CD14-positive monocyte (primary cell): ENCODE data around the gene KRT35. TPM values are rescaled to one million over a fixed set of nuclear protein-coding genes. Genes with fewer than 3 reads are reported as not detected.

Experiments
- DNase-seq, 3 donors: peaks; one replicate each; pipeline ENCODE4 v3.0.0-alpha.2; 2011 to 2022
- H2AFZ ChIP-seq: 2 replicates; pipeline ENCODE4 v1.6.0; 2012; ENCODE audit warnings: mild to moderate bottlenecking, low read depth, low read length, inconsistent platforms; ENCODE audit not compliant: insufficient read depth, poor library complexity, severe bottlenecking
- H3K27ac ChIP-seq, 2 donors: 1 replicate in 1 of 2; 2 replicates in 1 of 2; pipeline ENCODE4 v1.5.1; 2012 to 2013; ENCODE audit warnings: low read length in 2 of 2, control low read depth in 1 of 2, inconsistent platforms in 1 of 2, low read depth in 1 of 2, mild to moderate bottlenecking in 1 of 2
- H3K27me3 ChIP-seq, 2 donors: one replicate each; pipeline versions ENCODE4 v1.6.0 to v1.6.1; 2011 to 2013; ENCODE audit warnings: low read length in 2 of 2; ENCODE audit not compliant: control insufficient read depth in 2 of 2, insufficient read depth in 2 of 2
- H3K36me3 ChIP-seq, 2 donors: replicated peaks in 1 of 2; 1 replicate in 1 of 2; 2 replicates in 1 of 2; pipeline versions ENCODE4 v1.5.1 to v1.6.1; 2012 to 2013; ENCODE audit warnings: low read length in 2 of 2, control low read depth in 1 of 2, inconsistent platforms in 1 of 2, mild to moderate bottlenecking in 1 of 2; ENCODE audit not compliant: insufficient read depth in 2 of 2, control insufficient read depth in 1 of 2
- H3K4me1 ChIP-seq, 2 donors: 1 replicate in 1 of 2; 2 replicates in 1 of 2; pipeline versions ENCODE4 v1.5.1 to v1.6.1; 2012 to 2013; ENCODE audit warnings: low read length in 2 of 2, control low read depth in 1 of 2, inconsistent platforms in 1 of 2, mild to moderate bottlenecking in 1 of 2, moderate library complexity in 1 of 2; ENCODE audit not compliant: insufficient read depth in 2 of 2, control insufficient read depth in 1 of 2
- H3K4me2 ChIP-seq: replicated peaks from 2 replicates; pipeline ENCODE3; 2012; ENCODE audit warnings: low read length, moderate library complexity, mild to moderate bottlenecking; ENCODE audit not compliant: poor library complexity, severe bottlenecking; ENCODE audit errors: extremely low read depth
- H3K4me3 ChIP-seq, 3 experiments: fragments of 200-600 bp in 1 of 3; sonication (generic) in 1 of 3; replicated peaks in 1 of 3; 1 replicate in 2 of 3; 2 replicates in 1 of 3; pipeline ENCODE4 v1.5.1; 2011 to 2013; ENCODE audit warnings: low read length in 3 of 3, mild to moderate bottlenecking in 3 of 3, control low read depth in 2 of 3, low read depth in 2 of 3, inconsistent platforms in 1 of 3, moderate library complexity in 1 of 3
- H3K79me2 ChIP-seq: 2 replicates; pipeline ENCODE4 v1.6.0; 2012; ENCODE audit warnings: mild to moderate bottlenecking, control low read depth, inconsistent platforms, low read length, moderate library complexity; ENCODE audit not compliant: insufficient read depth
- H3K9ac ChIP-seq: 2 replicates; pipeline ENCODE4 v1.6.0; 2017; ENCODE audit warnings: low read length, mild to moderate bottlenecking; ENCODE audit not compliant: insufficient read depth, poor library complexity, severe bottlenecking
- H3K9me3 ChIP-seq, 2 donors: replicated peaks in 1 of 2; 1 replicate in 1 of 2; 2 replicates in 1 of 2; pipeline versions ENCODE4 v1.5.1 to v1.6.1; 2012 to 2013; ENCODE audit warnings: low read length in 2 of 2, control low read depth in 1 of 2; ENCODE audit not compliant: control insufficient read depth in 1 of 2, insufficient read depth in 1 of 2
- H4K20me1 ChIP-seq: 2 replicates; pipeline ENCODE4 v1.6.0; 2012; ENCODE audit warnings: mild to moderate bottlenecking, low read length, control low read depth, moderate library complexity; ENCODE audit not compliant: insufficient read depth
- H3K27ac Mint-ChIP-seq, 7 donors: one replicate each; pipeline ENCODE4 v1.8.0; 2020; ENCODE audit warnings: mild to moderate bottlenecking in 7 of 7, mixed read lengths in 7 of 7, moderate library complexity in 6 of 7, inconsistent platforms in 2 of 7
- H3K27me3 Mint-ChIP-seq, 3 donors: one replicate each; pipeline ENCODE4 v1.8.0; 2021 to 2022; ENCODE audit warnings: low read depth in 3 of 3, mild to moderate bottlenecking in 3 of 3, mixed read lengths in 3 of 3, moderate library complexity in 3 of 3, inconsistent platforms in 1 of 3
- H3K36me3 Mint-ChIP-seq, 2 donors: one replicate each; pipeline ENCODE4 v1.8.0; 2020; ENCODE audit warnings: mixed read lengths in 2 of 2, inconsistent platforms in 1 of 2, mild to moderate bottlenecking in 1 of 2
- H3K4me1 Mint-ChIP-seq: one replicate; pipeline ENCODE4 v1.8.0; 2020; ENCODE audit warnings: mild to moderate bottlenecking, mixed read lengths
- H3K4me3 Mint-ChIP-seq, 2 donors: one replicate each; pipeline ENCODE4 v1.8.0; 2020; ENCODE audit warnings: mild to moderate bottlenecking in 2 of 2, mixed read lengths in 2 of 2, moderate library complexity in 1 of 2
- H3K9me3 Mint-ChIP-seq, 7 donors: one replicate each; pipeline ENCODE4 v1.8.0; 2020 to 2022; ENCODE audit warnings: mixed read lengths in 7 of 7, mild to moderate bottlenecking in 6 of 7, moderate library complexity in 6 of 7, inconsistent platforms in 2 of 7
- WGBS: methylation state at CpG from one replicate; pipeline ENCODE4 v1.1.5; 2013; ENCODE audit warnings: missing lambda C conversion rate; ENCODE audit not compliant: insufficient coverage; 5-methylcytosine and 5-hydroxymethylcytosine counted together
- intact Hi-C, 2 donors: fragments of 100-400 bp; cut with micrococcal nuclease; formaldehyde crosslinking; loops; one replicate each; pipeline versions ENCODE4 v1.15.0 to v1.15.1; 2023
- polyA plus RNA-seq, 3 donors: library from polyadenylated mRNA; depleted of rRNA in 1 of 3; unstranded in 2 of 3; stranded (reverse) in 1 of 3; fragments of 300-500 nt in 2 of 3; fragments of >200 nt in 1 of 3; fragmentation: Illumina TruSeq in 2 of 3; gene quantifications; 1 replicate in 2 of 3; 2 replicates in 1 of 3; pipeline ENCODE4 v1.2.3, GENCODE V29; 2012 to 2021
- TF ChIP-seq, protein P1 (sequence below): fragments of 200-600 bp; IDR thresholded peaks from one replicate; pipeline ENCODE4 v1.8.0; 2022; ENCODE audit warnings: antibody characterized with exemption, mild to moderate bottlenecking

KRT35 gene
- polyA plus RNA-seq, 3 donors = not detected

DNA sequence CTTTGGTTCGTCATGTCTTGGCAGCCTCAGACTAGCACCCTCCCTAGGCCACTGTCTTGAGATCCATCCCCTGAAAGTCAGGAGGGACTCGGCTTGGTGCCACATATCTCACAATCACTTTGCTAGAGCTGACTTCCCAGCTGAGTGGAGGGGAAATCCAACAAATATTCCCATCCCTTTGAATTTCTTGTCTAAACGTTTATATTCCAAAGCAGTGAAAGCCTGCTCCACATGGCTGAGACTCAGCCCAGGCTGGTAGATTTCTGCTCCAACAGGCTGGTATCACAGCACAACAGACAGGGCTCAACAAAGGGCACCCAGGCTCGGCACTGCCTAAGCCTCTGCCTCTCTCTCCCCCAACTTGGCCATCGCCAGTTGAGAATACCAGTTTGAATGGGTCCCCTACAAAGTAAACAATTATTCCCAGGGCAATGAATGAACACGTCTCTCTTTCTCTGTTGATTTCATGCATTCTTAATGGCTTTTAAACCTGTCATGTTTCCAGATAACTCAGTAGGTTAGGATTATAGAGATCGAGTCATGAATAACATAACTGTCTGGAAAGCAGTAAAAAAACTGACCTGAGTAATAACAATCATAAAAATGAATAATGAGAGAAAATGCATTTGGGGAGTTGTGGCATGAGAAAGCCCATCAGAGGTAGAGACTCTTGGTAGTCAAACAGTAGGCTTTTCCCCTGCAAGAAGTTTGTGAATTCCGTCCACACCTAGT is 23.5 kb upstream of the KRT35 start:
- H3K4me1 Mint-ChIP-seq = peaks cover 23% of the 10 kb centered on the region

GRCh38 chr17:41503202-41503601 is 22.3 kb upstream of the KRT35 start:
- no peaks in the 10 kb centered on the region for H3K36me3 Mint-ChIP-seq
- no peaks in the 10 kb centered on the region for H3K9me3 ChIP-seq
- no peak overlapping the region for H2AFZ ChIP-seq
- H3K27ac ChIP-seq = no peak overlapping the region
- H3K4me2 ChIP-seq = no peak overlapping the region
- TF ChIP-seq, protein P1, sequence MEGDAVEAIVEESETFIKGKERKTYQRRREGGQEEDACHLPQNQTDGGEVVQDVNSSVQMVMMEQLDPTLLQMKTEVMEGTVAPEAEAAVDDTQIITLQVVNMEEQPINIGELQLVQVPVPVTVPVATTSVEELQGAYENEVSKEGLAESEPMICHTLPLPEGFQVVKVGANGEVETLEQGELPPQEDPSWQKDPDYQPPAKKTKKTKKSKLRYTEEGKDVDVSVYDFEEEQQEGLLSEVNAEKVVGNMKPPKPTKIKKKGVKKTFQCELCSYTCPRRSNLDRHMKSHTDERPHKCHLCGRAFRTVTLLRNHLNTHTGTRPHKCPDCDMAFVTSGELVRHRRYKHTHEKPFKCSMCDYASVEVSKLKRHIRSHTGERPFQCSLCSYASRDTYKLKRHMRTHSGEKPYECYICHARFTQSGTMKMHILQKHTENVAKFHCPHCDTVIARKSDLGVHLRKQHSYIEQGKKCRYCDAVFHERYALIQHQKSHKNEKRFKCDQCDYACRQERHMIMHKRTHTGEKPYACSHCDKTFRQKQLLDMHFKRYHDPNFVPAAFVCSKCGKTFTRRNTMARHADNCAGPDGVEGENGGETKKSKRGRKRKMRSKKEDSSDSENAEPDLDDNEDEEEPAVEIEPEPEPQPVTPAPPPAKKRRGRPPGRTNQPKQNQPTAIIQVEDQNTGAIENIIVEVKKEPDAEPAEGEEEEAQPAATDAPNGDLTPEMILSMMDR = no peak
- no peaks in the 10 kb centered on the region for H3K36me3 ChIP-seq
- peaks cover 32 to 38% of the 10 kb centered on the region in 2 donors for H3K4me1 ChIP-seq
- H3K27me3 ChIP-seq = no peaks in the 10 kb centered on the region
- H3K9ac ChIP-seq = no peak overlapping the region
- no peak overlapping the region for H3K4me3 ChIP-seq
- 94% methylated on average over 2 of the region's 9 CpGs for WGBS
- peaks cover 35% of the 10 kb centered on the region for H3K4me1 Mint-ChIP-seq
- H4K20me1 ChIP-seq = no peaks in the 10 kb centered on the region
- no peak overlapping the region for H3K27ac Mint-ChIP-seq
- no peak overlapping the region for H3K4me3 Mint-ChIP-seq
- H3K27me3 Mint-ChIP-seq = peaks cover 3 to 14% (median 10%) of the 10 kb centered on the region in 3 donors
- no peak for DNase-seq
- peaks cover 0 to 2% (median 0%) of the 10 kb centered on the region in 7 donors for H3K9me3 Mint-ChIP-seq
- no peaks in the 10 kb centered on the region for H3K79me2 ChIP-seq
- intact Hi-C loops = loop anchor here in 1 of 2 donors (10.0 kb wide), 1 partner anchor 588 kb away; no protein-coding TSS in a partner anchor

More for the DNA sequence above, 23.5 kb upstream of the KRT35 start:
- Histone ChIP-seq H3K4me2 (no peak overlapping the region), H3K4me3 (no peak overlapping the region), H2AFZ (no peak overlapping the region), H3K9ac (no peak overlapping the region), H3K4me1 (peaks cover 20 to 26% of the 10 kb centered on the region in 2 donors), H3K27ac (no peak overlapping the region), H3K79me2 (no peaks in the 10 kb centered on the region), H3K9me3 (no peaks in the 10 kb centered on the region), H3K27me3 (no peaks in the 10 kb centered on the region), H4K20me1 (no peaks in the 10 kb centered on the region), H3K36me3 (no peaks in the 10 kb centered on the region)
- Mint-ChIP-seq H3K27ac (no peak overlapping the region), H3K27me3 (peaks cover 3 to 12% (median 8%) of the 10 kb centered on the region in 3 donors), H3K4me3 (no peak overlapping the region), H3K9me3 (peaks cover 0 to 3% (median 0%) of the 10 kb centered on the region in 7 donors), H3K36me3 (no peaks in the 10 kb centered on the region)
- TF ChIP-seq, protein P1 = no peak
- intact Hi-C loops = loop anchor here in 1 of 2 donors (10.0 kb wide), 1 partner anchor 590 kb away; no protein-coding TSS in a partner anchor
- 89% methylated on average over 2 of the region's 8 CpGs for WGBS
- no peak for DNase-seq
